MM.1S (cell line): ENCODE data around the gene SIK1.
"Not testable (repeated sequence)": the region's sequence is repeated elsewhere in the genome, so short reads cannot be mapped to it uniquely, and the experiment has no call there.

ENCODE experiments used
- EZH2 ChIP-seq: fragments of 300-600 bp; sonication (generic); optimal IDR thresholded peaks from 2 replicates; pipeline ENCODE3; 2017; ENCODE audit warnings: low read depth, mild to moderate bottlenecking, antibody characterized with exemption, low read length, mixed read lengths
- EZH2phosphoT487 ChIP-seq: fragments of 300-600 bp; sonication (generic); IDR thresholded peaks from 2 replicates; pipeline ENCODE4 v1.6.1; 2018; ENCODE audit warnings: antibody characterized with exemption, low read length
- TF ChIP-seq, protein P1 (sequence below): fragments of 300-600 bp; sonication (generic); IDR thresholded peaks from 2 replicates; pipeline ENCODE4 v1.5.1; 2016; ENCODE audit warnings: antibody characterized with exemption, low read length, mixed read lengths

DNA sequence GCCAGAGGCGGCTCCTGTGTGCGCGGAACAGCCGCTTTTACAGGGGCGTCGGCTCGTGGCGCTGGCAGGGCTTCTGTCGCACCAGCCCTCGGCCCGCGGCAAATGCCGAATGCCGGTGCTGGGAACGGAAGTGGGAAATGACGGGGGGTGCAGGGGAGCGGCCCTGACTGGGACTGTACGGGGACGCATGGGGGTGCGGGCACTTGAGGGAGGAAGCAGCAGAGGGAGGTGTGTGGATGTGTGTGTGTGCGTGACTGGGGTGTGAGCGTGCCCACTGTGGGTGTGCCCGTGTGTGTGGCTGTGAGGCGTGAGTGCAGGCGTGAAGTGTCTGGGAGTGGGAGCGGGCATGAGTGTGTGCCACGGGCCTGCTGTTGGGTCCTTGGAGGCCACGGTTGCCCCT is 17.6 kb upstream of the SIK1 start:
- TF ChIP-seq, protein P1, sequence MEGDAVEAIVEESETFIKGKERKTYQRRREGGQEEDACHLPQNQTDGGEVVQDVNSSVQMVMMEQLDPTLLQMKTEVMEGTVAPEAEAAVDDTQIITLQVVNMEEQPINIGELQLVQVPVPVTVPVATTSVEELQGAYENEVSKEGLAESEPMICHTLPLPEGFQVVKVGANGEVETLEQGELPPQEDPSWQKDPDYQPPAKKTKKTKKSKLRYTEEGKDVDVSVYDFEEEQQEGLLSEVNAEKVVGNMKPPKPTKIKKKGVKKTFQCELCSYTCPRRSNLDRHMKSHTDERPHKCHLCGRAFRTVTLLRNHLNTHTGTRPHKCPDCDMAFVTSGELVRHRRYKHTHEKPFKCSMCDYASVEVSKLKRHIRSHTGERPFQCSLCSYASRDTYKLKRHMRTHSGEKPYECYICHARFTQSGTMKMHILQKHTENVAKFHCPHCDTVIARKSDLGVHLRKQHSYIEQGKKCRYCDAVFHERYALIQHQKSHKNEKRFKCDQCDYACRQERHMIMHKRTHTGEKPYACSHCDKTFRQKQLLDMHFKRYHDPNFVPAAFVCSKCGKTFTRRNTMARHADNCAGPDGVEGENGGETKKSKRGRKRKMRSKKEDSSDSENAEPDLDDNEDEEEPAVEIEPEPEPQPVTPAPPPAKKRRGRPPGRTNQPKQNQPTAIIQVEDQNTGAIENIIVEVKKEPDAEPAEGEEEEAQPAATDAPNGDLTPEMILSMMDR = not testable (repeated sequence)
- not testable (repeated sequence) for TF ChIP-seq EZH2, EZH2phosphoT487
